ENCODE measurements around the gene MROH8.

Gene MROH8

GRCh38 chr20:37209193-37209592 lies 29.8 kb upstream of the MROH8 start:
- no peak for DNase-seq (ENCODE audit: low read depth in 1 of 2, low spot score in 1 of 2)
- no peak for TF ChIP-seq JUND (IDR thresholded peaks at IDR 0.05; ENCODE audit: low read depth)
- in situ Hi-C loops (cut with HindIII; ENCODE audit: low pct_unique_long_range_greater_than_20kb, low sequenced_read_pairs): no loop called here

GRCh38 chr20:37207171-37207570 lies 27.8 kb upstream of the MROH8 start:
- DNase-seq (ENCODE audit: low read depth in 1 of 2, low spot score in 1 of 2): no peak
- in situ Hi-C loops (cut with HindIII; ENCODE audit: low pct_unique_long_range_greater_than_20kb, low sequenced_read_pairs): no loop called here

GRCh38 chr20:37205794-37206193 lies 26.4 kb upstream of the MROH8 start:
- no peak for DNase-seq (ENCODE audit: low read depth in 1 of 2, low spot score in 1 of 2)
- TF ChIP-seq JUND (IDR thresholded peaks at IDR 0.05; ENCODE audit: low read depth): no peak
- in situ Hi-C loops (cut with HindIII; ENCODE audit: low pct_unique_long_range_greater_than_20kb, low sequenced_read_pairs): no loop called here

More at GRCh38 chr20:37207171-37207570, 27.8 kb upstream of the MROH8 start:
- TF ChIP-seq JUND (IDR thresholded peaks at IDR 0.05; ENCODE audit: low read depth): no peak

GRCh38 chr20:37205130-37205529 lies 25.8 kb upstream of the MROH8 start:
- no peak for TF ChIP-seq JUND (IDR thresholded peaks at IDR 0.05; ENCODE audit: low read depth)
- no peak for DNase-seq (ENCODE audit: low read depth in 1 of 2, low spot score in 1 of 2)
- in situ Hi-C loops (cut with HindIII; ENCODE audit: low pct_unique_long_range_greater_than_20kb, low sequenced_read_pairs): no loop called here

GRCh38 chr20:37204056-37204455 lies 24.7 kb upstream of the MROH8 start:
- TF ChIP-seq JUND (IDR thresholded peaks at IDR 0.05; ENCODE audit: low read depth): no peak
- no peak for DNase-seq (ENCODE audit: low read depth in 1 of 2, low spot score in 1 of 2)
- in situ Hi-C loops (cut with HindIII; ENCODE audit: low pct_unique_long_range_greater_than_20kb, low sequenced_read_pairs): no loop called here

GRCh38 chr20:37202267-37202943 lies 23.1 kb upstream of the MROH8 start:
- peak; percentile 35 to 57 for DNase-seq (ENCODE audit: low read depth in 1 of 2, low spot score in 1 of 2)
- TF ChIP-seq JUND (IDR thresholded peaks at IDR 0.05; ENCODE audit: low read depth): no peak
- in situ Hi-C loops (cut with HindIII; ENCODE audit: low pct_unique_long_range_greater_than_20kb, low sequenced_read_pairs): no loop called here

GRCh38 chr20:37201827-37202162 lies 22.4 kb upstream of the MROH8 start:
- in situ Hi-C loops (cut with HindIII; ENCODE audit: low pct_unique_long_range_greater_than_20kb, low sequenced_read_pairs): no loop called here
- TF ChIP-seq JUND (IDR thresholded peaks at IDR 0.05; ENCODE audit: low read depth): no peak
- no peak for DNase-seq (ENCODE audit: low read depth in 1 of 2, low spot score in 1 of 2)

- no peak for DNase-seq (ENCODE audit: low read depth in 1 of 2, low spot score in 1 of 2)
- in situ Hi-C loops (cut with HindIII; ENCODE audit: low pct_unique_long_range_greater_than_20kb, low sequenced_read_pairs): no loop called here
- TF ChIP-seq JUND (IDR thresholded peaks at IDR 0.05; ENCODE audit: low read depth): no peak
These were observed 21.8 kb upstream of the MROH8 start for GRCh38 chr20:37200926-37201826.

- no peak for TF ChIP-seq JUND (IDR thresholded peaks at IDR 0.05; ENCODE audit: low read depth)
- no peak for DNase-seq (ENCODE audit: low read depth in 1 of 2, low spot score in 1 of 2)
- in situ Hi-C loops (cut with HindIII; ENCODE audit: low pct_unique_long_range_greater_than_20kb, low sequenced_read_pairs): no loop called here
These were observed 21.0 kb upstream of the MROH8 start for GRCh38 chr20:37200376-37200775.

GRCh38 chr20:37198932-37199660 lies 19.7 kb upstream of the MROH8 start:
- DNase-seq (ENCODE audit: low read depth in 1 of 2, low spot score in 1 of 2): no peak
- in situ Hi-C loops (cut with HindIII; ENCODE audit: low pct_unique_long_range_greater_than_20kb, low sequenced_read_pairs): no loop called here
- no peak for TF ChIP-seq JUND (IDR thresholded peaks at IDR 0.05; ENCODE audit: low read depth)

- DNase-seq (ENCODE audit: low read depth in 1 of 2, low spot score in 1 of 2): peak in 1 of 2 experiments; percentile 24
- in situ Hi-C loops (cut with HindIII; ENCODE audit: low pct_unique_long_range_greater_than_20kb, low sequenced_read_pairs): no loop called here
- no peak for TF ChIP-seq JUND (IDR thresholded peaks at IDR 0.05; ENCODE audit: low read depth)
These were observed 15.5 kb upstream of the MROH8 start for GRCh38 chr20:37194621-37195417.

GRCh38 chr20:37193821-37194220 lies 14.5 kb upstream of the MROH8 start:
- no peak for DNase-seq (ENCODE audit: low read depth in 1 of 2, low spot score in 1 of 2)
- in situ Hi-C loops (cut with HindIII; ENCODE audit: low pct_unique_long_range_greater_than_20kb, low sequenced_read_pairs): no loop called here
- TF ChIP-seq JUND (IDR thresholded peaks at IDR 0.05; ENCODE audit: low read depth): no peak
